ENCODE data around the gene SALL2. TPM values are rescaled to one million over a fixed set of nuclear protein-coding genes. Genes with fewer than 3 reads are reported as not detected.

The SALL2 gene
- total RNA-seq, 1 experiment from 2014 or later = 0.36 TPM

- no peak overlapping the region for H3K4me3 ChIP-seq
- H3K9me3 ChIP-seq = no peaks in the 10 kb centered on the region
- H3K36me3 ChIP-seq = peaks cover 27% of the 10 kb centered on the region
- DNase-seq = no peak
- no peaks in the 10 kb centered on the region for H3K27me3 ChIP-seq
Measured at GRCh38 chr14:21506557-21506956, 19.6 kb downstream of the SALL2 start.

- H3K27me3 ChIP-seq = no peaks in the 10 kb centered on the region
- no peak overlapping the region for H3K4me3 ChIP-seq
- DNase-seq = no peak
- no peaks in the 10 kb centered on the region for H3K9me3 ChIP-seq
- peaks cover 34% of the 10 kb centered on the region for H3K36me3 ChIP-seq
Measured at GRCh38 chr14:21505012-21505553, 21.1 kb downstream of the SALL2 start.

GRCh38 chr14:21503376-21503775, 22.8 kb downstream of the SALL2 start:
- no peak for DNase-seq
- Histone ChIP-seq H3K4me3 (no peak overlapping the region), H3K36me3 (peaks cover 40% of the 10 kb centered on the region), H3K9me3 (no peaks in the 10 kb centered on the region), H3K27me3 (no peaks in the 10 kb centered on the region)

GRCh38 chr14:21501568-21501967, 24.6 kb downstream of the SALL2 start:
- no peaks in the 10 kb centered on the region for H3K27me3 ChIP-seq
- no peaks in the 10 kb centered on the region for H3K9me3 ChIP-seq
- no peak for DNase-seq
- H3K4me3 ChIP-seq = no peak overlapping the region
- H3K36me3 ChIP-seq = peaks cover 40% of the 10 kb centered on the region

- Histone ChIP-seq H3K4me3 (no peak overlapping the region), H3K9me3 (no peaks in the 10 kb centered on the region), H3K36me3 (peaks cover 50% of the 10 kb centered on the region), H3K27me3 (no peaks in the 10 kb centered on the region)
- DNase-seq = no peak
Measured at GRCh38 chr14:21498540-21499526, 27.3 kb downstream of the SALL2 start.

- no peaks in the 10 kb centered on the region for H3K27me3 ChIP-seq
- H3K36me3 ChIP-seq = peaks cover 44% of the 10 kb centered on the region
- no peak overlapping the region for H3K4me3 ChIP-seq
- no peak for DNase-seq
- no peaks in the 10 kb centered on the region for H3K9me3 ChIP-seq
Measured at GRCh38 chr14:21496453-21496852, 29.7 kb downstream of the SALL2 start.

- H3K36me3 ChIP-seq = peaks cover 38% of the 10 kb centered on the region
- no peaks in the 10 kb centered on the region for H3K27me3 ChIP-seq
- H3K4me3 ChIP-seq = no peak overlapping the region
- H3K9me3 ChIP-seq = no peaks in the 10 kb centered on the region
- DNase-seq = no peak
Measured at GRCh38 chr14:21494902-21495762, 31.0 kb downstream of the SALL2 start.

- H3K4me3 ChIP-seq = no peak overlapping the region
- peaks cover 8% of the 10 kb centered on the region for H3K36me3 ChIP-seq
- no peak for DNase-seq
- no peaks in the 10 kb centered on the region for H3K9me3 ChIP-seq
- H3K27me3 ChIP-seq = no peaks in the 10 kb centered on the region
Measured at GRCh38 chr14:21486640-21487087, 39.5 kb downstream of the SALL2 start.

- Histone ChIP-seq H3K9me3 (no peaks in the 10 kb centered on the region), H3K36me3 (0 out of 2 replicates have a peak, but pooled peaks cover 5% of the 10 kb centered on the region), H3K27me3 (no peaks in the 10 kb centered on the region), H3K4me3 (peak within 1 kb of the TSS; percentile 91)
- DNase-seq = peak; percentile 92
Measured at GRCh38 chr14:21476925-21477681, 49.0 kb downstream of the SALL2 start, which contains the start of the genes RAB2B and TOX4. RAB2B (minus strand) TSS chr14:21476959; CDS start chr14:21476872, 87 bp downstream. TOX4 (plus strand) TSS chr14:21477195; CDS start chr14:21477279, 84 bp downstream.

GRCh38 chr14:21476523-21476924, 49.6 kb downstream of the SALL2 start:
- Histone ChIP-seq H3K27me3 (no peaks in the 10 kb centered on the region), H3K4me3 (peak overlapping the region; percentile 91), H3K9me3 (no peaks in the 10 kb centered on the region), H3K36me3 (0 out of 2 replicates have a peak, but pooled peaks cover 5% of the 10 kb centered on the region)
- no peak for DNase-seq

- DNase-seq = no peak
- H3K4me3 ChIP-seq = peak overlapping the region; percentile 91
- H3K27me3 ChIP-seq = no peaks in the 10 kb centered on the region
- H3K36me3 ChIP-seq = 0 out of 2 replicates have a peak, but pooled peaks cover 5% of the 10 kb centered on the region
- H3K9me3 ChIP-seq = no peaks in the 10 kb centered on the region
Measured at GRCh38 chr14:21475767-21476522, 50.2 kb downstream of the SALL2 start.

Other genes with a start within 250 kb of the SALL2 start
- gene RPGRIP1, start 246.3 kb downstream of the SALL2 start, total RNA-seq (2014; rRNA removed; shearing (Covaris generic); ENCODE audit: low replicate concordance) = not detected in 2 replicates
- 27.0 and 32.0 TPM in 2 replicates for gene SUPT16H, start 142.3 kb downstream of the SALL2 start, total RNA-seq (2014; rRNA removed; shearing (Covaris generic); ENCODE audit: low replicate concordance)
- gene CHD8, start 70.2 kb downstream of the SALL2 start, total RNA-seq (2014; rRNA removed; shearing (Covaris generic); ENCODE audit: low replicate concordance) = 24.1 and 24.6 TPM in 2 replicates
- 6.5 and 7.2 TPM in 2 replicates for gene RAB2B, start 49.4 kb downstream of the SALL2 start, total RNA-seq (2014; rRNA removed; shearing (Covaris generic); ENCODE audit: low replicate concordance)
- 26.9 and 75.1 TPM in 2 replicates for gene TOX4, start 49.2 kb downstream of the SALL2 start, total RNA-seq (2014; rRNA removed; shearing (Covaris generic); ENCODE audit: low replicate concordance)
- gene METTL3, start 15.0 kb downstream of the SALL2 start, total RNA-seq (2014; rRNA removed; shearing (Covaris generic); ENCODE audit: low replicate concordance) = 46.0 and 52.0 TPM in 2 replicates
- gene OR10G3, start 53.7 kb upstream of the SALL2 start, total RNA-seq (2014; rRNA removed; shearing (Covaris generic); ENCODE audit: low replicate concordance) = not detected in 2 replicates
- not detected in 2 replicates for gene OR10G2, start 108.6 kb upstream of the SALL2 start, total RNA-seq (2014; rRNA removed; shearing (Covaris generic); ENCODE audit: low replicate concordance)
- gene OR4E2, start 127.5 kb upstream of the SALL2 start, total RNA-seq (2014; rRNA removed; shearing (Covaris generic); ENCODE audit: low replicate concordance) = not detected in 2 replicates
- gene OR4E1, start 147.5 kb upstream of the SALL2 start, total RNA-seq (2014; rRNA removed; shearing (Covaris generic); ENCODE audit: low replicate concordance) = not detected in 2 replicates